IMR-90 (cell line): Measurements from ENCODE around the gene RENBP. TPM values are rescaled to one million over a fixed set of nuclear protein-coding genes. Genes with fewer than 3 reads are reported as not detected.
A peak's percentile ranks its signal among the peaks of the same experiment; 100 is the strongest.

ENCODE experiments used
- ATAC-seq: fragments of 200-7000 bp; cut with Tn5 transposase; 2 replicates; pipeline ENCODE4 v1.9.1; 2020; ENCODE audit warnings: low read depth, mild to moderate bottlenecking, moderate library complexity
- BruUV-seq: library from RNA; stranded (reverse); fragments of 400-500 nt; replicated peaks from 2 replicates; lab custom pipeline; 2021; lab: Mats Ljungman, UMichigan
- CTCF ChIA-PET: fragments of 300-600 bp; formaldehyde crosslinking; extraction: SDS; loops from one replicate; lab custom pipeline; 2021; ENCODE audit warnings: antibody characterized with exemption; lab: Yijun Ruan, JAX
- POLR2A ChIA-PET: fragments of 300-600 bp; sonication (Branson Sonifier 250); formaldehyde crosslinking; loops from one replicate; lab custom pipeline; 2022; ENCODE audit warnings: antibody characterized with exemption; ENCODE audit not compliant: unreplicated experiment; lab: Charles Lee
- DNase-seq: peaks from one replicate; pipeline ENCODE4 v3.0.0; 2013
- H2AFZ ChIP-seq: replicated peaks from 2 replicates; pipeline ENCODE3; 2013; ENCODE audit warnings: low read length, mild to moderate bottlenecking; ENCODE audit not compliant: poor library complexity
- H2AK5ac ChIP-seq: 2 replicates; pipeline ENCODE4 v1.6.1; 2013; ENCODE audit warnings: low read depth, low read length, inconsistent platforms
- H2AK9ac ChIP-seq: replicated peaks from 2 replicates; pipeline ENCODE3; 2013; ENCODE audit warnings: mild to moderate bottlenecking, low read depth, low read length, moderate library complexity; ENCODE audit not compliant: poor library complexity
- H2BK120ac ChIP-seq: 2 replicates; pipeline ENCODE4 v1.6.1; 2013; ENCODE audit warnings: low read depth, low read length, inconsistent platforms
- H2BK15ac ChIP-seq: 3 replicates; pipeline ENCODE4 v1.6.1; 2013; ENCODE audit warnings: low read depth, low read length, inconsistent platforms
- H2BK20ac ChIP-seq: 2 replicates; pipeline ENCODE4 v1.6.1; 2013; ENCODE audit warnings: low read depth, mild to moderate bottlenecking, inconsistent platforms, low read length, moderate library complexity
- H2BK5ac ChIP-seq: 2 replicates; pipeline ENCODE4 v1.6.1; 2013; ENCODE audit warnings: mild to moderate bottlenecking, low read depth, low read length, inconsistent platforms; ENCODE audit not compliant: poor library complexity, severe bottlenecking
- H3K14ac ChIP-seq: replicated peaks from 2 replicates; pipeline ENCODE4 v1.6.1; 2013; ENCODE audit warnings: low read depth, low read length, inconsistent platforms
- H3K18ac ChIP-seq: 2 replicates; pipeline ENCODE4 v1.6.1; 2013; ENCODE audit warnings: low read depth, low read length, control low read depth
- H3K23ac ChIP-seq: 2 replicates; pipeline ENCODE4 v1.6.1; 2013; ENCODE audit warnings: low read depth, low read length, inconsistent platforms
- H3K27ac ChIP-seq: 2 replicates; pipeline ENCODE4 v1.5.1; 2013; ENCODE audit warnings: mild to moderate bottlenecking, control low read depth, low read length; ENCODE audit not compliant: insufficient read depth
- H3K27me3 ChIP-seq: 2 replicates; pipeline ENCODE4 v1.6.1; 2013; ENCODE audit warnings: low read length; ENCODE audit not compliant: control insufficient read depth, insufficient read depth
- H3K36me3 ChIP-seq: 2 replicates; pipeline ENCODE4 v1.6.1; 2013; ENCODE audit warnings: low read length, mixed read lengths; ENCODE audit not compliant: control insufficient read depth, insufficient read depth
- H3K4ac ChIP-seq: 2 replicates; pipeline ENCODE4 v1.6.1; 2013; ENCODE audit warnings: low read depth, low read length, inconsistent platforms
- H3K4me1 ChIP-seq: 2 replicates; pipeline ENCODE4 v1.6.1; 2013; ENCODE audit warnings: low read length, mixed read lengths; ENCODE audit not compliant: control insufficient read depth, insufficient read depth
- H3K4me2 ChIP-seq: 2 replicates; pipeline ENCODE4 v1.6.1; 2013; ENCODE audit warnings: low read depth, mild to moderate bottlenecking, control low read depth, low read length, moderate library complexity
- H3K4me3 ChIP-seq: 2 replicates; pipeline ENCODE4 v1.5.1; 2013; ENCODE audit warnings: low read depth, mild to moderate bottlenecking, control low read depth, low read length, moderate library complexity; ENCODE audit not compliant: insufficient read depth
- H3K56ac ChIP-seq: 2 replicates; pipeline ENCODE4 v1.6.1; 2013; ENCODE audit warnings: low read length, inconsistent platforms; ENCODE audit not compliant: insufficient read depth; ENCODE audit errors: extremely low read depth
- H3K79me1 ChIP-seq, 2 experiments: 2 replicates each; pipeline ENCODE4 v1.6.1; 2013; ENCODE audit warnings: low read length in 2 of 2, inconsistent platforms in 1 of 2, low read depth in 1 of 2
- H3K9ac ChIP-seq: 2 replicates; pipeline ENCODE4 v1.6.1; 2013; ENCODE audit warnings: low read depth, low read length, control low read depth
- H3K9me1 ChIP-seq: 2 replicates; pipeline ENCODE4 v1.6.1; 2013; ENCODE audit warnings: low read length, inconsistent platforms; ENCODE audit not compliant: insufficient read depth
- H3K9me3 ChIP-seq: 2 replicates; pipeline ENCODE4 v1.6.1; 2013; ENCODE audit warnings: low read length; ENCODE audit not compliant: control insufficient read depth, insufficient read depth
- H4K20me1 ChIP-seq: 2 replicates; pipeline ENCODE4 v1.6.1; 2013; ENCODE audit warnings: low read length, inconsistent platforms; ENCODE audit not compliant: insufficient read depth
- H4K5ac ChIP-seq: 2 replicates; pipeline ENCODE4 v1.6.1; 2013; ENCODE audit warnings: mild to moderate bottlenecking, low read depth, low read length, control low read depth
- H4K8ac ChIP-seq, 2 experiments: 2 replicates each; pipeline ENCODE4 v1.6.1; 2013; ENCODE audit warnings: low read depth in 2 of 2, low read length in 2 of 2, control low read depth in 1 of 2, inconsistent platforms in 1 of 2
- H4K91ac ChIP-seq: 2 replicates; pipeline ENCODE4 v1.6.1; 2013; ENCODE audit warnings: low read depth, low read length, inconsistent platforms; ENCODE audit not compliant: insufficient read depth
- BHLHE40 ChIP-seq: fragments of 150-350 bp; IDR thresholded peaks from 2 replicates; pipeline ENCODE4 v1.6.1; 2016; ENCODE audit warnings: mild to moderate bottlenecking, low read depth, low read length
- MAZ ChIP-seq: IDR thresholded peaks from 2 replicates; pipeline ENCODE4 v1.6.1; 2012; ENCODE audit warnings: low read depth, mild to moderate bottlenecking, low read length, improper control_type of control experiment, moderate library complexity, borderline replicate concordance
- MXI1 ChIP-seq: IDR thresholded peaks from 2 replicates; pipeline ENCODE4 v1.6.1; 2012; ENCODE audit warnings: low read depth, mild to moderate bottlenecking, low read length, moderate library complexity, borderline replicate concordance
- RAD21 ChIP-seq: IDR thresholded peaks from 2 replicates; pipeline ENCODE4 v1.6.1; 2012; ENCODE audit warnings: low read length, improper control_type of control experiment
- RCOR1 ChIP-seq: IDR thresholded peaks from 2 replicates; pipeline ENCODE4 v1.6.1; 2012; ENCODE audit warnings: mild to moderate bottlenecking, low read length, improper control_type of control experiment; ENCODE audit not compliant: insufficient replicate concordance
- RFX5 ChIP-seq: IDR thresholded peaks from 2 replicates; pipeline ENCODE4 v1.8.0; 2012; ENCODE audit warnings: low read depth, mild to moderate bottlenecking, low read length, moderate library complexity
- WGBS, 2 experiments: methylation state at CpG; one replicate each; pipeline versions ENCODE4 v1.1.5 to v1.1.7; 2013; ENCODE audit warnings: missing lambda C conversion rate in 2 of 2; ENCODE audit not compliant: insufficient read length in 1 of 2; ENCODE audit errors: extremely low coverage in 2 of 2; 5-methylcytosine and 5-hydroxymethylcytosine counted together
- dilution Hi-C: fragments of 300-500 bp; cut with HindIII; formaldehyde crosslinking; loops from one replicate; pipeline ENCODE4 v1.14.3; 2018; ENCODE audit warnings: low sequenced_read_pairs; ENCODE audit not compliant: unreplicated experiment
- in situ Hi-C: fragments of 300-500 bp; cut with MboI; formaldehyde crosslinking; loops from 3 replicates; pipeline ENCODE4 v1.14.3; 2019; ENCODE audit warnings: low sequenced_read_pairs, inconsistent platforms, mixed read lengths
- intact Hi-C: fragments of 100-400 bp; cut with micrococcal nuclease; formaldehyde crosslinking; loops from 2 replicates; pipeline ENCODE4 v1.10.0; 2022
- polyA plus RNA-seq, 3 experiments: library from polyadenylated mRNA; depleted of rRNA; stranded (reverse); fragments of >200 nt; gene quantifications; 2 replicates each; pipeline ENCODE4 v1.2.3, GENCODE V29; 2012; ENCODE audit warnings: low replicate concordance in 1 of 3
- total RNA-seq: library from RNA; depleted of rRNA; stranded (reverse); fragments of >200 nt; gene quantifications from 2 replicates; pipeline ENCODE4 v1.2.3, GENCODE V29; 2012

Gene RENBP
- total and polyA plus RNA-seq, 2 of the 4 experiments (the other 2 are of a cell fraction), result 0.15 to 0.18 TPM

DNA sequence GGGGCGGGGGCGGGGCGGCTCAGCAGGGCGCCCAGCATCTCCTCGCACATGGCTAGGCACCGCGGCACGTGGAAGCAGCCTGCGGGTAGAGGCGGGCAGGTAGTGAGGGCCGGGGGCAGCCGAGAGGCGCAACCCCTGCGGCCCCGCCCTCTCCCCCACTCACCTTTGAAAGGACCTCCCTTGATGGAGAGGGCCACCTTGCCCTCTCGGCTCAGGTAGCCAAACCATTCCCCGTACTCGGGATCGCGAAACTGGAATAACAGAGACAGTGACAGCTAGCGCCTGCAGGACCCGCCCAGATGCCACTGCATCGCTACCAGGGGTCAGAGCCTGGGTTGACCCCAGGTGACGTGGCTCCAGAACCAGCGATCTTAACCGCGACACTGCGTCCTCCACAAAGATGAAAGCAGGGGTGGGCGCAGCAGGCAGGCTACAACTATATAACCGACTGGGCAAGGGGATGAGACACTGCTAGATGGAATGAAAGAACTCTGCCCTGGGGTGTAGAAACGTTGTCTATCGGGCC lies 9.1 kb downstream of the RENBP start:
- no peak overlapping the region for H4K5ac ChIP-seq
- H3K9ac ChIP-seq, result peak overlapping the region; percentile 50
- ChIA-PET CTCF (no interaction called here), POLR2A (no interaction called here)
- no peak for ATAC-seq
- no peak overlapping the region for H4K91ac ChIP-seq
- in situ Hi-C loops (no loop called here), intact Hi-C loops (no loop called here), dilution Hi-C loops (no loop called here)
- peak overlapping the region; percentile 80 for H2AFZ ChIP-seq
- TF ChIP-seq MAZ (no peak), BHLHE40 (no peak), RAD21 (no peak), MXI1 (peak; percentile 73; the same call in 1 of the 2 replicates), RCOR1 (no peak), RFX5 (no peak)
- H3K4ac ChIP-seq, result no peak overlapping the region
- no peak overlapping the region for H2BK15ac ChIP-seq
- H3K14ac ChIP-seq, result no peak overlapping the region
- BruUV-seq, result no TSS peak
- H3K9me3 ChIP-seq, result no peaks in the 10 kb centered on the region
- peaks cover 17% of the 10 kb centered on the region for H3K36me3 ChIP-seq
- peak overlapping the region; percentile 88 for H3K4me2 ChIP-seq
- peak overlapping the region in 1 of 2 experiments; percentile 24; a peak in 1 of 4 replicates for H4K8ac ChIP-seq
- H2AK9ac ChIP-seq, result peak overlapping the region; percentile 44
- no peaks in the 10 kb centered on the region for H3K9me1 ChIP-seq
- H3K4me3 ChIP-seq, result peak overlapping the region; percentile 39
- 43% methylated on average over 14 of the region's 32 CpGs; no CpG with 5 or more reads in 1 of the 2 experiments for WGBS, 2 experiments
- no peak overlapping the region for H3K56ac ChIP-seq
- peaks cover 20% of the 10 kb centered on the region for H4K20me1 ChIP-seq
- DNase-seq, result no peak
- no peak overlapping the region for H2BK120ac ChIP-seq
- H3K4me1 ChIP-seq, result peaks cover 2% of the 10 kb centered on the region; the same call in 1 of the 2 replicates
- H3K27me3 ChIP-seq, result peaks cover 3% of the 10 kb centered on the region; the same call in 1 of the 2 replicates
- H3K27ac ChIP-seq, result no peak overlapping the region; the same call in 1 of the 2 replicates
- no peak overlapping the region for H2BK5ac ChIP-seq
- H3K18ac ChIP-seq, result no peak overlapping the region
- peaks cover 4 to 9% of the 10 kb centered on the region in 2 experiments; a peak in 2 of 4 replicates for H3K79me1 ChIP-seq
- no peak overlapping the region; the same call in 1 of the 2 replicates for H3K23ac ChIP-seq
- no peak overlapping the region for H2AK5ac ChIP-seq
- H2BK20ac ChIP-seq, result no peak overlapping the region
